GM12878 (cell line): ENCODE data around the gene ZNF213. TPM values are rescaled to one million over a fixed set of nuclear protein-coding genes. Genes with fewer than 3 reads are reported as not detected.

Source experiments
- ATAC-seq: fragments of 200-7000 bp; cut with Tn5 transposase; 3 replicates; pipeline ENCODE4 v1.9.1; 2020; ENCODE audit warnings: mild to moderate bottlenecking, moderate library complexity
- BruUV-seq: library from RNA; stranded (reverse); fragments of 400-500 nt; replicated peaks from 2 replicates; lab custom pipeline; 2021; lab: Mats Ljungman, UMichigan
- CTCF ChIA-PET: fragments of 300-600 bp; sonication (Branson Sonifier 250); formaldehyde crosslinking; extraction: SDS; loops from one replicate; lab custom pipeline; 2021; ENCODE audit warnings: inconsistent platforms; lab: Yijun Ruan, JAX
- POLR2A ChIA-PET: fragments of 350-600 bp; formaldehyde crosslinking; extraction: SDS; loops from one replicate; lab custom pipeline; 2021; ENCODE audit warnings: inconsistent platforms; lab: Charles Lee
- RAD21 ChIA-PET: fragments of 300-600 bp; sonication (Branson Sonifier 250); formaldehyde crosslinking; loops from one replicate; lab custom pipeline; 2023; ENCODE audit warnings: antibody characterized with exemption; ENCODE audit not compliant: unreplicated experiment; lab: Charles Lee
- SMC1A ChIA-PET: fragments of 300-600 bp; sonication (Branson Sonifier 250); formaldehyde crosslinking; loops from one replicate; lab custom pipeline; 2023; ENCODE audit not compliant: unreplicated experiment, uncharacterized antibody; lab: Charles Lee
- DNase-seq: peaks from one replicate; pipeline ENCODE4 v3.0.0-alpha.2; 2011; ENCODE audit warnings: low read depth, low spot score
- FAIRE-seq: peaks from 3 replicates; lab custom pipeline; 2011; peaks lifted over from hg19 to GRCh38; lab: Jason Lieb, UNC
- H2AFZ ChIP-seq: 2 replicates; pipeline ENCODE4 v1.6.0; 2011; ENCODE audit warnings: low read depth, low read length, control low read depth; ENCODE audit not compliant: control insufficient read depth
- H3K27ac ChIP-seq: 2 replicates; pipeline ENCODE4 v1.5.1; 2011; ENCODE audit warnings: control low read depth; ENCODE audit not compliant: control insufficient read depth, insufficient read depth
- H3K27me3 ChIP-seq, 2 experiments: replicated peaks in 1 of 2; 2 replicates each; pipeline versions ENCODE4 v1.6.0 to v1.6.1; 2011; ENCODE audit warnings: low read length in 1 of 2; ENCODE audit not compliant: control insufficient read depth in 2 of 2, insufficient read depth in 2 of 2
- H3K36me3 ChIP-seq, 2 experiments: 2 replicates each; pipeline ENCODE4 v1.5.1; 2011; ENCODE audit warnings: low read length in 1 of 2; ENCODE audit not compliant: control insufficient read depth in 2 of 2, insufficient read depth in 2 of 2
- H3K4me1 ChIP-seq: 2 replicates; pipeline ENCODE4 v1.6.1; 2011; ENCODE audit warnings: mild to moderate bottlenecking, low read length, moderate library complexity, mixed read lengths; ENCODE audit not compliant: control insufficient read depth, insufficient read depth
- H3K4me2 ChIP-seq: 2 replicates; pipeline ENCODE4 v1.6.0; 2011; ENCODE audit warnings: control low read depth; ENCODE audit not compliant: control insufficient read depth, insufficient read depth
- H3K4me3 ChIP-seq: fragments of 200-600 bp; sonication (generic); 2 replicates; pipeline ENCODE4 v1.5.1; 2016
- H3K79me2 ChIP-seq: 2 replicates; pipeline ENCODE4 v1.6.0; 2011; ENCODE audit warnings: low read length; ENCODE audit not compliant: control insufficient read depth, insufficient read depth
- H3K9ac ChIP-seq: 2 replicates; pipeline ENCODE4 v1.8.0; 2011; ENCODE audit warnings: low read length, control low read depth, mixed read lengths; ENCODE audit not compliant: control insufficient read depth, insufficient read depth
- H3K9me3 ChIP-seq: replicated peaks from 3 replicates; pipeline ENCODE4 v1.5.1; 2011; ENCODE audit warnings: mild to moderate bottlenecking, low read length; ENCODE audit not compliant: control insufficient read depth, insufficient read depth
- H4K20me1 ChIP-seq: 2 replicates; pipeline ENCODE4 v1.6.0; 2011; ENCODE audit not compliant: control insufficient read depth, insufficient read depth
- ASH2L ChIP-seq: fragments of 300-600, 200-600 bp; sonication (generic); IDR thresholded peaks from 2 replicates; pipeline ENCODE4 v1.6.1; 2017; ENCODE audit warnings: low read depth, mild to moderate bottlenecking, borderline replicate concordance
- CREM ChIP-seq: IDR thresholded peaks from 2 replicates; pipeline ENCODE4 v1.6.1; 2014; ENCODE audit warnings: antibody characterized with exemption, low read depth
- ETV6 ChIP-seq, 2 experiments: fragments of 450-650 bp in 1 of 2; IDR thresholded peaks in 1 of 2; conservative IDR thresholded peaks in 1 of 2; 2 replicates each; pipeline ENCODE4 v1.6.1; 2014; ENCODE audit warnings: antibody characterized with exemption in 1 of 2, borderline replicate concordance in 1 of 2, low read depth in 1 of 2, mild to moderate bottlenecking in 1 of 2, moderate library complexity in 1 of 2
- KAT2A ChIP-seq: conservative IDR thresholded peaks from 2 replicates; pipeline ENCODE4 v1.6.1; 2011; ENCODE audit warnings: low read depth, low read length; ENCODE audit not compliant: control insufficient read depth
- KLF5 ChIP-seq: fragments of 450-650 bp; IDR thresholded peaks from 2 replicates; pipeline ENCODE4 v1.6.1; 2014; ENCODE audit warnings: mild to moderate bottlenecking; ENCODE audit not compliant: partially characterized antibody
- MLLT1 ChIP-seq: fragments of 450-650 bp; IDR thresholded peaks from 2 replicates; pipeline ENCODE4 v1.6.1; 2016; ENCODE audit warnings: mild to moderate bottlenecking
- NBN ChIP-seq: fragments of 450-650 bp; IDR thresholded peaks from 2 replicates; pipeline ENCODE4 v1.6.1; 2016
- PAX5 ChIP-seq: IDR thresholded peaks from 2 replicates; pipeline ENCODE4 v1.6.1; 2011; ENCODE audit warnings: low read depth, low read length, borderline replicate concordance
- PRDM15 ChIP-seq: fragments of 450-650 bp; formaldehyde crosslinking; IDR thresholded peaks from 2 replicates; pipeline ENCODE4 v1.4.0; 2020; ENCODE audit warnings: mild to moderate bottlenecking, moderate library complexity
- WGBS: methylation state at CpG from one replicate; pipeline ENCODE4 v1.1.6; 2016; ENCODE audit warnings: low lambda C conversion rate; ENCODE audit not compliant: insufficient replicate concordance, insufficient coverage; ENCODE audit errors: missing lambda C conversion rate; 5-methylcytosine and 5-hydroxymethylcytosine counted together
- in situ Hi-C: fragments of 300-500 bp; cut with MboI; formaldehyde crosslinking; loops from 9 replicates; pipeline ENCODE4 v1.14.3; 2018; ENCODE audit warnings: mixed read lengths
- intact Hi-C: fragments of 100-400 bp; cut with micrococcal nuclease; formaldehyde crosslinking; loops from one replicate; pipeline ENCODE4 v1.14.2; 2022; ENCODE audit not compliant: unreplicated experiment
- polyA plus RNA-seq, 11 experiments: library from polyadenylated mRNA; depleted of rRNA in 4 of 11; unstranded in 6 of 11; stranded (reverse) in 5 of 11; fragments of >200 nt; fragmentation: Nextera tagmentation in 4 of 11; fragmentation: Illumina TruSeq in 1 of 11; extraction: Ambion mirVana in 4 of 11; extraction: Trizol in 1 of 11; gene quantifications; 1 replicate in 1 of 11; 2 replicates in 10 of 11; pipeline versions ENCODE4 v1.2.1 to v1.2.3, GENCODE V29; 2011 to 2016; ENCODE audit warnings: inconsistent platforms in 2 of 11, missing spikeins in 2 of 11, low read depth in 1 of 11
- total RNA-seq, 4 experiments: library from RNA; depleted of rRNA in 3 of 4; stranded (reverse); fragments of >200 nt in 3 of 4; fragmentation: Illumina TruSeq in 1 of 4; extraction: Trizol in 1 of 4; gene quantifications; 2 replicates each; pipeline versions ENCODE4 v1.2.1 to v1.2.3, GENCODE V29; 2013 to 2021

Gene ZNF213
- total and polyA plus RNA-seq, 10 of the 15 experiments (the other 5 are each of a cell fraction or from before 2014, with no cell fraction given), result 0.53 to 9.4 (median 1.1) TPM

- Histone ChIP-seq H3K9me3 (peaks cover 1% of the 10 kb centered on the region; the same call in 1 of the 3 replicates), H4K20me1 (no peaks in the 10 kb centered on the region), H3K4me3 (no peak overlapping the region), H3K36me3 (no peaks in the 10 kb centered on the region), H3K4me1 (no peaks in the 10 kb centered on the region), H3K9ac (no peak overlapping the region), H3K4me2 (no peak overlapping the region), H3K79me2 (no peaks in the 10 kb centered on the region), H3K27me3 (no peaks in the 10 kb centered on the region), H3K27ac (no peak overlapping the region), H2AFZ (no peak overlapping the region)
- ATAC-seq (no peak), DNase-seq (no peak), FAIRE-seq (no peak)
- no TSS peak for BruUV-seq
- RAD21 ChIA-PET, result no interaction called here
- in situ Hi-C loops, result no loop called here
- CTCF ChIA-PET, result interaction anchor here (1.0 to 1.7 kb wide), 4 partner anchors 22 to 54 kb away, joined by 3 to 7 read pairs (median 4); partner anchors contain the start of gene IL32
- WGBS, result 66% methylated on average over 17 of the region's 17 CpGs
- intact Hi-C loops, result no loop called here
- POLR2A ChIA-PET, result no interaction called here
- no peak for TF ChIP-seq PAX5
- TF ChIP-seq KLF5, result no peak
- TF ChIP-seq KAT2A, result no peak
- SMC1A ChIA-PET, result interaction anchor here (1.0 to 1.3 kb wide), 2 partner anchors 10 to 22 kb away, joined by 3 to 8 read pairs; no protein-coding TSS in a partner anchor
Observed at GRCh38 chr16:3085868-3086595, 48.8 kb upstream of the ZNF213 start.

- ChIA-PET SMC1A (interaction anchor here (1.0 to 1.5 kb wide), 2 partner anchors 9 to 22 kb away, joined by 4 read pairs; partner anchors contain the start of gene IL32), RAD21 (interaction anchor here (1.3 to 1.5 kb wide), 2 partner anchors 23 to 43 kb away, joined by 3 read pairs; no protein-coding TSS in a partner anchor), POLR2A (interaction anchor here (1.0 kb wide), 1 partner anchor 12 kb away, joined by 3 read pairs; no protein-coding TSS in a partner anchor), CTCF (interaction anchor here (0.9 to 21.2 kb wide), 6 partner anchors 10 to 55 kb away, joined by 3 to 396 read pairs (median 6); partner anchors contain the start of gene IL32)
- no peaks in the 10 kb centered on the region for H3K79me2 ChIP-seq
- 0 out of 2 replicates have a peak overlapping the region, but pooled peaks have one; percentile 34 for H3K9ac ChIP-seq
- no peaks in the 10 kb centered on the region for H3K27me3 ChIP-seq
- H4K20me1 ChIP-seq, result no peaks in the 10 kb centered on the region
- intact Hi-C loops (no loop called here), in situ Hi-C loops (no loop called here)
- H3K9me3 ChIP-seq, result no peaks in the 10 kb centered on the region
- H3K4me2 ChIP-seq, result no peak overlapping the region
- H2AFZ ChIP-seq, result peak overlapping the region; percentile 33; the same call in 1 of the 2 replicates
- no peak overlapping the region for H3K4me3 ChIP-seq
- H3K27ac ChIP-seq, result no peak overlapping the region
- no peaks in the 10 kb centered on the region for H3K36me3 ChIP-seq
- DNase-seq (no peak), ATAC-seq (peak; percentile 61), FAIRE-seq (no peak)
- no peaks in the 10 kb centered on the region for H3K4me1 ChIP-seq
- WGBS, result 55% methylated on average over 10 of the region's 14 CpGs
- BruUV-seq, result no TSS peak
- TF ChIP-seq PRDM15 (CRISPR knock-in tag), result no peak
- TF ChIP-seq ETV6 (conservative IDR thresholded peaks at IDR 0.05 in 1 of 2, IDR thresholded peaks at IDR 0.05 in 1 of 2; ENCODE audit: borderline replicate concordance in 1 of 2, low read depth in 1 of 2), result no peak
- TF ChIP-seq MLLT1, result peak; percentile 67; the same call in 1 of the 2 replicates
- no peak for TF ChIP-seq NBN
- TF ChIP-seq ASH2L, result no peak
- no peak for TF ChIP-seq CREM
Observed at GRCh38 chr16:3086596-3087242, 48.1 kb upstream of the ZNF213 start.
